Measurements from ENCODE around the gene CDC34.

CDC34 gene

GRCh38 chr19:522726-523125, 8.8 kb upstream of the CDC34 start:
- Histone ChIP-seq H3K27me3 (ENCODE audit: insufficient read depth, low read length, poor library complexity) (no peaks in the 10 kb centered on the region), H4K20me1 (ENCODE audit: insufficient read depth, low read length) (no peaks in the 10 kb centered on the region), H3K36me3 (ENCODE audit: insufficient read depth, low read length) (no peaks in the 10 kb centered on the region; the same call in 1 of the 2 replicates), H2AFZ (ENCODE audit: low read depth, low read length) (no peak overlapping the region), H3K4me3 (ENCODE audit: low read depth in 1 of 2, low read length in 2 of 2) (no peak overlapping the region), H3K9ac (ENCODE audit: low read depth, low read length) (no peak overlapping the region), H3K4me1 (ENCODE audit: insufficient read depth, low read length) (no peaks in the 10 kb centered on the region), H3K27ac (ENCODE audit: low read length) (no peak overlapping the region), H3K9me3 (ENCODE audit: insufficient read depth, low read length, severe bottlenecking) (no peaks in the 10 kb centered on the region), H3K4me2 (ENCODE audit: insufficient read depth, low read length) (no peak overlapping the region), H3K79me2 (ENCODE audit: insufficient read depth, low read length) (no peaks in the 10 kb centered on the region)
- ATAC-seq (ENCODE audit: insufficient read depth, low read depth) (no peak), DNase-seq (no peak)
- TF ChIP-seq EZH2 (IDR thresholded peaks at IDR 0.05; ENCODE audit: borderline replicate concordance, low read depth, low read length, severe bottlenecking): no peak
- TF ChIP-seq, protein P1, sequence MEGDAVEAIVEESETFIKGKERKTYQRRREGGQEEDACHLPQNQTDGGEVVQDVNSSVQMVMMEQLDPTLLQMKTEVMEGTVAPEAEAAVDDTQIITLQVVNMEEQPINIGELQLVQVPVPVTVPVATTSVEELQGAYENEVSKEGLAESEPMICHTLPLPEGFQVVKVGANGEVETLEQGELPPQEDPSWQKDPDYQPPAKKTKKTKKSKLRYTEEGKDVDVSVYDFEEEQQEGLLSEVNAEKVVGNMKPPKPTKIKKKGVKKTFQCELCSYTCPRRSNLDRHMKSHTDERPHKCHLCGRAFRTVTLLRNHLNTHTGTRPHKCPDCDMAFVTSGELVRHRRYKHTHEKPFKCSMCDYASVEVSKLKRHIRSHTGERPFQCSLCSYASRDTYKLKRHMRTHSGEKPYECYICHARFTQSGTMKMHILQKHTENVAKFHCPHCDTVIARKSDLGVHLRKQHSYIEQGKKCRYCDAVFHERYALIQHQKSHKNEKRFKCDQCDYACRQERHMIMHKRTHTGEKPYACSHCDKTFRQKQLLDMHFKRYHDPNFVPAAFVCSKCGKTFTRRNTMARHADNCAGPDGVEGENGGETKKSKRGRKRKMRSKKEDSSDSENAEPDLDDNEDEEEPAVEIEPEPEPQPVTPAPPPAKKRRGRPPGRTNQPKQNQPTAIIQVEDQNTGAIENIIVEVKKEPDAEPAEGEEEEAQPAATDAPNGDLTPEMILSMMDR (IDR thresholded peaks at IDR 0.05; ENCODE audit: borderline replicate concordance, extremely low read depth, low read length, poor library complexity, severe bottlenecking): no peak

DNA sequence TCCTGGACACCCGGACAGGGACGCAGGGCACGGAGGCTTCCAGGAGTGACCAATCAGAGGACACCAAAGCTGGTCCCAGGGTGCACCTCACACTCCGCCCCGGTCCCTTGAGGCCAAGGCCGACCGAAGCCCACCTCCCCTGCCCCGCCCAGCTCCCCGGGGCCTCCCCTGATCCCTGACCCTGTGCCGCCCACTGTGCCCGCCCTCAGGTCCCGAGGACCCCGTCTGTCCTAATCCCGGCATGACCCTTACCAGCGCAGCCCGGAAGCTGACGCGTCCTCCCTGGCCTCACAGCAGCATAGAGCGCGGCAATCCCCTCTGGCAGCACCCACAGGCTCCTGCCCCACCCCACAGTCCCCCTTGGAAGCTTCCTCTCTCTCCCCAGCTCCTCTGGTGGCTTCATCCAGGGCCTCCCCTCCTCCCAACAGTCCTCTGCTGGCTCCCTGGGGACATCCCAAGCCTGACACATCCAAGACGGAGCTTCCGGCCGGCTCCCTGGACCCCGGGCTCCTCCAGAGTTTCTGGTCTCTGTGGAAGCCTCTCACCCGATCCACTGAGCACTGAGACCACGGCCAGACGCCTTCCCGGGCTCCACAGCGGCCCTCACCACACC, 7.4 kb upstream of the CDC34 start:
- peak; percentile 27; the same call in 1 of the 3 replicates for ATAC-seq (ENCODE audit: insufficient read depth, low read depth)
- Histone ChIP-seq H2AFZ (ENCODE audit: low read depth, low read length) (no peak overlapping the region), H3K9ac (ENCODE audit: low read depth, low read length) (no peak overlapping the region), H3K27ac (ENCODE audit: low read length) (no peak overlapping the region), H3K4me1 (ENCODE audit: insufficient read depth, low read length) (no peaks in the 10 kb centered on the region), H3K79me2 (ENCODE audit: insufficient read depth, low read length) (no peaks in the 10 kb centered on the region), H3K36me3 (ENCODE audit: insufficient read depth, low read length) (no peaks in the 10 kb centered on the region; the same call in 1 of the 2 replicates), H3K4me3 (ENCODE audit: low read depth in 1 of 2, low read length in 2 of 2) (no peak overlapping the region), H3K4me2 (ENCODE audit: insufficient read depth, low read length) (no peak overlapping the region), H3K27me3 (ENCODE audit: insufficient read depth, low read length, poor library complexity) (no peaks in the 10 kb centered on the region), H4K20me1 (ENCODE audit: insufficient read depth, low read length) (no peaks in the 10 kb centered on the region), H3K9me3 (ENCODE audit: insufficient read depth, low read length, severe bottlenecking) (no peaks in the 10 kb centered on the region)
- no peak for DNase-seq
- TF ChIP-seq EZH2 (IDR thresholded peaks at IDR 0.05; ENCODE audit: borderline replicate concordance, low read depth, low read length, severe bottlenecking): no peak
- TF ChIP-seq, protein P1 (IDR thresholded peaks at IDR 0.05; ENCODE audit: borderline replicate concordance, extremely low read depth, low read length, poor library complexity, severe bottlenecking): no peak

DNA sequence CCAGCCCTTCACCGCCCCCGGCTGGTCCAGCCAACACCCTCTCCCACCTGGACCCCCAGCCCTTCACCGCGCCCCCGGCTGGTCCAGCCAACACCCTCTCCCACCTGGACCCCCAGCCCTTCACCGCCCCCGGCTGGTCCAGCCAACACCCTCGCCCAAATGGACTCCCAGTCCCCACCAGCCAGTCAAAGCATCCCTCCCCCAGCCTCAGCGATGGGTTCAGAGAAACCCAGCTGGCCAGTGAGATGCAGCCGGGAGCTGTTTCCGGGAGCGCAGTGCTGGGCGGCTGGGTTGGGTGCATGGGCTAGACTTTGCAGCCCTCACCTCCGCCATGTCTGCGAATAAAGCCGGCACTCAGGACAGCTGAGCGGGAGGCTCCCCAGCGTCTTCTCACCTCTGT, 6.5 kb upstream of the CDC34 start:
- Histone ChIP-seq H3K9ac (ENCODE audit: low read depth, low read length) (no peak overlapping the region), H2AFZ (ENCODE audit: low read depth, low read length) (no peak overlapping the region), H3K4me2 (ENCODE audit: insufficient read depth, low read length) (no peak overlapping the region), H3K4me3 (ENCODE audit: low read depth in 1 of 2, low read length in 2 of 2) (no peak overlapping the region), H3K27ac (ENCODE audit: low read length) (no peak overlapping the region), H4K20me1 (ENCODE audit: insufficient read depth, low read length) (no peaks in the 10 kb centered on the region), H3K79me2 (ENCODE audit: insufficient read depth, low read length) (no peaks in the 10 kb centered on the region), H3K36me3 (ENCODE audit: insufficient read depth, low read length) (no peaks in the 10 kb centered on the region), H3K4me1 (ENCODE audit: insufficient read depth, low read length) (peaks cover under 1% of the 10 kb centered on the region; the same call in 1 of the 2 replicates), H3K27me3 (ENCODE audit: insufficient read depth, low read length, poor library complexity) (no peaks in the 10 kb centered on the region), H3K9me3 (ENCODE audit: insufficient read depth, low read length, severe bottlenecking) (no peaks in the 10 kb centered on the region)
- no peak for DNase-seq
- ATAC-seq (ENCODE audit: insufficient read depth, low read depth): no peak; the same call in 2 of the 3 replicates
- TF ChIP-seq, protein P1 (IDR thresholded peaks at IDR 0.05; ENCODE audit: borderline replicate concordance, extremely low read depth, low read length, poor library complexity, severe bottlenecking): no peak
- TF ChIP-seq EZH2 (IDR thresholded peaks at IDR 0.05; ENCODE audit: borderline replicate concordance, low read depth, low read length, severe bottlenecking): no peak

Data from DND-41 (cell line).